HG02678 (cell line): ENCODE results near the gene CHD2.

Experiments used
- ATAC-seq: cut with Tn5 transposase; IDR thresholded peaks from one replicate; pipeline ENCODE4 v1.9.1; 2021; ENCODE audit warnings: mild to moderate bottlenecking, moderate library complexity; ENCODE audit not compliant: unreplicated experiment

CHD2 gene

DNA sequence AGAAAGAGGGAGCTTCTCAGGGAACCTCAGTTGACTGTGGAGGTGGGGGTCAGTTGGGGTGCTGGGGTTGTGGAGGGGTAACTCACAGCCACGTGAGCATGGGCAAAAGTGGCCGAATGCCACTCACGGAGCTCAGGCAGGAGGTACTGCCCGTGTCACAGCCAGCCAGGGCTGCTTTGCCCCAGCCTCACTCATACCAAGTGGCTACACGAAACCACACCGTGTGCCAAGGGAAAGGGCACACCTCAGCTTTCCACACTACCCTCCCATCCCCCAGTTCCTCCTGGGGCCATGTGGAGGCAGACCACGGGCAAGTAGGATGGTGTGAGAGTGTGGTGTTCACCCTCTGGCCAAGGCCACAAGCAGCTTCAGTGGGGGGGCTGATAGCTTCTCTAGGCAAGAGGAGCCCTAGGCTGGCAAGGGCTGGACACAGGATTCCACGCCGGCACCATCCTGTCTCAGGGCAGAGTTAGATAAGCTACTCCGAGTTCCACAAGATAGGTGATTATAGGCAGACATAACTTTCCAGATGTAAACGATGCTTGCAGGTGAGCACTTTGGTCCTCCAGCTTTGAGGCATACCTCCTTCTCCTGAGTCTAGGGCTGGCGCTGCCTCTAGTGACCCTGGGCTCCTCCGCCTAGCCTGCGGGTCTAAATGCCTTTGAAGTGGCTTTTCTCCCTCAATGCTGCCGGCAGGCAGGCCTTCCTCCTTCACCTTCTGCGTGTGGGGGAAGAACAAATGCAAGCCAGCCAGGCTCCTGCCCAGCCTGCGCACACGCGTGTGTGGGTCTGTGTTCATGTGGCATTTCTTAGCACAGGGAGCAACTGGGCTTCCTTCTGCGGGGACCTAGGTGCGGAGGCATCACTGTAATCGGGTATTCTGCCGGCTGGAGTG is 163.9 kb downstream of the CHD2 start:
- no peak for ATAC-seq

DNA sequence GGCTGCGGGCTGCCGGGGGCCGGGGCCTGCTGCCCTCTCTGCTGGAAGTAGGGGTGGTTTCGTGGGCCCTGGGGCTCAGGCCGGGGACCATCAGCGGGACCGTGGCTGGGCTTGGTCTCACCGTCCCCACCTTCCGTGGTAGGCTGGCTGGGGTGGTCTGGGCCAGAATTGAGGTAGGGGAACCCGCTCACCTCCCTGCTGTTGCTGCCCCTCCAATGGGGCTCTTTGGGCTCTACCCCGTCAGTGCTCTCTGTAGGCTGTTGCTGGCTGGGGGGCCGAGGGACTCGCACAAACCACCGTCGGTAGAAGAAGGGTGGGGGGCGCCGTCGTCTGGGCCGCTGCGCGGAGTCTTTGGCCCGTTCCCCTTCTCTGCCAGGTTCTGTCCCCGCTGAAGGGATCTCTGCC is 165.5 kb downstream of the CHD2 start:
- ATAC-seq = no peak

DNA sequence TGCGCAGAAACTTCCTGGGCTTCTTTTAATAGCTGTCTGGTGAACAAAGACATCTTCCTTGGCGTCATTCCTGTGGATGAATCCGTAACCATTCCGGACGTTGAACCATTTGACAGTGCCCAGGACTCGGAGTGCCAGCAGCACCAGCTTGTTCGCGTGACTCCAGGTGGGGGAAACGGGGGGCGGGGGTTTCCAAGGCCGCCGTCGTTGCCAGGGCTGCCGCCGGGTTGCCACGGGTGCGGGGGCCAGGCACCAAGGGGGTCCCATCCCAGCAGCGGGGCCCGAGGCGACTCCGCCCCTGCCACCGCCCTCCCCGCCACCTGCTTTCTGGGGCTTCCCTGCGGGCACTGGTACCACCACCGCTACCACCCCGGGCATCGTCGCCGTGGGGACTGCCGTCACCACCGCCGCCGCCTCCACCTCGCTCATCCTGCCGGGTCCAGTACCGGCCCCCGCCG is 166.1 kb downstream of the CHD2 start:
- no peak for ATAC-seq

DNA sequence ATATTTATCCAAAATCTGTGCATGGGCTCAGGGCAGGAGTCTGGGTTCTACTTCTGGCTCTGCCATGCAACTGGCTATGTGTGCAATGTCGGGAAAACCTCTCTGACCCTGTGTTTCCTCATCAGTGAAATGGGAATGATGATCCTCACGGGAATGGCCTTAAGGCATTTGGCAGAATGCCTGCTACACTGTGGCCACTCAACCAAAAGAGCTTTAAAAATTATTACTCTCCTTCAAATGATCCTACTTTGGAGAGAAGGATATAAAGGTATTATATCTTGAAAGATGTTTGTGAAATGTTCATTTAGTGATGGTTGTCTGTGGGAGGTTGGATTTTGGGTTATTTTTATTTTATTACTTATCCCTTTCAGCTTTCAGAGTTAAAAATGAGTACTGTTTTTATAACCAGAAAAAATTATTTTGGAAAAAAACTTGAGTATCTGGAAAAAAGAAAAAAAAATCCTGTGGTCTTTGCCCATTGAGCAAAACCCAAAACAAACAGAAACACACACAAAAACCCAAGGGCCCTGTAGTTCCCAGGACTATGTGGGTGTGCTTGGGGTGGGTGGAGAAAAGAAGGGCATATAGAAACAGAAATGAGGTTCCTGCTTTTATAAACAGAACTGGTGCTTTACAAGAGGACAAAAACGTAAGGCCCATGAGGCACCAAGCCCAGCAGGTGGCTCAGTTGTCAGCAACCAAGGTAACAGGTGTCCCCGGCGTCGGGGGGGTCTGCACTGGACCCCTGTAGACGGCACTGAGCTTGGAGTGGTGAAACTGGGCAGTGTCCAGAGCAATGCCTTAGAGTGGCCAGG is 166.9 kb downstream of the CHD2 start:
- ATAC-seq = no peak

DNA sequence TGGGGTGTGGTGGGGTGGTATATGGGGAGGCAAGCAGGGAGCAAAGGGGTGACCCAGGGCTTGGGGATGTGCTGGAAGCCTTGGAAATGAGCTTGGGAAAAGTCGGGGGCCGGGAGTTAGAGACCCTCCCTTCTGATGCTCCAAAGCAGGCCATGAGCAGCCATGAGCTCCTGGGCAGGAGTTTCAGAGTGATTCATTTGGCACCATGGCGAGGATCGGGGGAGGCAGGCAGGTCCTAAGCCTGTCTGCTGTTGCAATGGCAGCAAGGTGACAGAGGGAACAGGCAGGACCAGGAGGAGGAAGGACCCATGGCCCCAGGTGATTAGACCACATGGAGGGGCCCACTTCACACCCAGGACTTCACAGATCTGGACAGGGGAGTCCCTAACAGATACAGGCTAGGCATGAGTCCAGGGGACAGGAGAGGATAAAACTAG is 167.5 kb downstream of the CHD2 start:
- no peak for ATAC-seq

DNA sequence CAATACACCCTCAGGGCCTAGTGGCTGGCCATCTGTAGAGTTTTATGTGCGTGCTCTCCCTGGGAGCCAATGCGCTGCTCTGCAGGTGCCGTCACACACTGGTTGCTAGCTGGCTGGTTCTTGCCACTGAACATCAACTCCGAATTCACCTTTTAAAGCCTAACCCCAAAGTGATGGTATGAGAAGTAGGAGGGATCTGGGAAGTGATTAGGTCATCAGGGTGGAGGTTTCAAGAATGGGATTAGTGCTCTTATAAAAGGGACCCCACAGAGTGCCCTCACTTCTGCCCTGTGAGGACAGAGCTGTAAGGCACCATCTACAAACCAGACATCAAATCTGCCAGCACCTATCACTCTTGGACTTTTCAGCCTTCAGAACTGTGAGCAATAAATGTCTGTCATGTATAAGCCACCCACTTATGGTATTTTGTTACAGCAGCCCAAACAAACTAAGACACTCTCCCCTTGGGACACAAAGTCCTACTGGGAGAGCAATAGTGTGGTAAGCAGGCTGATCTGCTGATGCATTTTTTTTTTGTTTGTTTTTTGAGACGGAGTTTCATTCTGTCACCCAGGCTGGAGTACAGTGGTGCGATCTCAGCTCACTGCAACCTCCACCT is 168.6 kb downstream of the CHD2 start:
- ATAC-seq = no peak

DNA sequence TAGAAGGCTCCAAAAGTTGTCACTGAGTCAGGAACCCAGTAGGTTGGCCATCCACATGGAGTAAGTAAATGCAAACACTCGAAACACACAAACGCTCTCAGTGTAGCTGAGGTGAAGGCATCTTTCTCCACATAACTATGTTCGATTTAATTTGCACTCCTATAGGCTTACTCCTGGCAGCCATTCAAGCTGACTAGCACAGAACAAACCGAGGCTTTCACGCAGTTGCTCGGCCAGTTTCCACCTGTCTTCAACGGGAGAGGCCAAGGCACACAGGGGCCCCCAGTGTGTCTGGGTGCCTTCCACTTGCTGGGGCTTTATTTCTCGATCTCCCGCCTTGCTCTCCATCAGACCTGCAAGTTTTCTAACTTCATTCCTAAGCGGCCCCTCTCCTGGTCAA is 170.0 kb downstream of the CHD2 start:
- ATAC-seq = no peak

DNA sequence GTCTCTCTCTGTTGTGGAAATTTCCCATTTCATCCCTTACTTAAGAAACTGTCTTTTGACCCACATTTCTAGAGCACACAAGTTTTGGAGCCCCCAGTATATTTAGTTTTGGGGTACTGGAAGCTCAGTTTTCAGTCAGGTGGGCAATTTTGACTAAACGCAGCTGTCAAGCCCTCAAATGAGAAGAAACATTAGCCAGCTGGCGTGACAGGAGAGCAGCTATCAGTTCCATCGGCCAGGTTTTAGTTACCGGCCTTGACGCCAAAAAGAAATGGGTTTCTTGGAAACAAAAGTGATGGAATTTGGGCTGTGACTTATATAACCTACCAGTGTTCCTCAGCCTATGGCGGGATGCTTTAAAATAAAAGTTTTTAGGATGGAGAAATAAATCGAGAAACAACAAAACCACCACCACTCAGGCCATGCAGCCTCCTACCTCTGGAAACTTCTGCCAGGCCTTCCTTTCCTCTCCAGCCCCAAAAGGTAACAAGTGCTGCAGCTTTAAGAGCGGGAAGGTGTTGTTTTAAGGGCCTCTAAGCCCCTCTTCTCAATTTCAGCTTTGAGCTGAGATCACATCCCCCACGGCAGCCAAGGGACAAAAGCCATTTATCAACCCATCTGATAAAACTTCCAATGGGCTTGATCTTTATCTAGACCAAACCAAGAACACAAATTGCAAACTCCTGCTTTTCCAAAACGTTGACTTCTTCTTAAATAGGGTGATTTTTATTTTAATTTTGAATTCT is 170.6 kb downstream of the CHD2 start:
- no peak for ATAC-seq

DNA sequence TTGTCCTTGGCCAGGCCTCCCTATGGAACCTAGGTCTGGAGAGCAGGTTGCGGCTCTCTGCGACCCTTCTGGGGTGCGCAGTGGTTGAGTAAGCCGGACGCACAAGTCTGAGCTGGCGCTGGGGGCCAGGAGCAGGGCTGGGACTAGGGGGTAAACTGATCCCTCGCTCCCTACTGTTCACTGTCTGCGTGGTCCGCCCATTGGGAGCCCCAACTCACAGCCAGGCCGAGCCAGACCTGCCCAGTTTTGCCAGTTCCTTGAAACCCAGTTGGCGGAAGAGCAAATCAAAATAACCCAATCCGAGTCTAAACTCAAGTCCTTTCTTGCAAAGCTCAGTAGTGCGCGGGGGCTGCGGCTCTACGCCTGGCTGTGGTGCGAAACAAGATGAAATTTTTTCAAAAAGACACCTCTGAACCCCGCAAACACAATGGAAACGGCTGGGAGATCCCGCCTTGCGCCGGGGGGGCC is 171.4 kb downstream of the CHD2 start:
- ATAC-seq = no peak

DNA sequence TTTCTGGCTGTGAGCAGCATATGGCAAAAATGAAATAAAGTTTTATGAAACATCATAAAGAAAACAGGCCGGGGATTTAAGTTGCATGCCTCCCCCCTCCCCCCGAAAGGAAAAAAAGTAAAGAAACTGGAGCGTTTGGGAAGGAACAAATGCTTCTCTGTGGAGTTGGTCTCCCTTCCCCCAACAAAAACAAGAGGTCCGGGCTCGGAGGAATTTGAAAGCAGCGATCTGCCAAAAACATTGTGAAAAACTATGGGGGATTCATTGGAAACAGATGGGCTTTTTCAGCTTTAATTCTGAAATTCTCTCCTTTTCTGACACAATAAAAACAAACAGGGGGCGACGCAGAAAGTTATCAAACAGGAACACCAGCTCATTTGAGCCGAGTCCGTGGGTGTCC is 171.9 kb downstream of the CHD2 start:
- no peak for ATAC-seq

DNA sequence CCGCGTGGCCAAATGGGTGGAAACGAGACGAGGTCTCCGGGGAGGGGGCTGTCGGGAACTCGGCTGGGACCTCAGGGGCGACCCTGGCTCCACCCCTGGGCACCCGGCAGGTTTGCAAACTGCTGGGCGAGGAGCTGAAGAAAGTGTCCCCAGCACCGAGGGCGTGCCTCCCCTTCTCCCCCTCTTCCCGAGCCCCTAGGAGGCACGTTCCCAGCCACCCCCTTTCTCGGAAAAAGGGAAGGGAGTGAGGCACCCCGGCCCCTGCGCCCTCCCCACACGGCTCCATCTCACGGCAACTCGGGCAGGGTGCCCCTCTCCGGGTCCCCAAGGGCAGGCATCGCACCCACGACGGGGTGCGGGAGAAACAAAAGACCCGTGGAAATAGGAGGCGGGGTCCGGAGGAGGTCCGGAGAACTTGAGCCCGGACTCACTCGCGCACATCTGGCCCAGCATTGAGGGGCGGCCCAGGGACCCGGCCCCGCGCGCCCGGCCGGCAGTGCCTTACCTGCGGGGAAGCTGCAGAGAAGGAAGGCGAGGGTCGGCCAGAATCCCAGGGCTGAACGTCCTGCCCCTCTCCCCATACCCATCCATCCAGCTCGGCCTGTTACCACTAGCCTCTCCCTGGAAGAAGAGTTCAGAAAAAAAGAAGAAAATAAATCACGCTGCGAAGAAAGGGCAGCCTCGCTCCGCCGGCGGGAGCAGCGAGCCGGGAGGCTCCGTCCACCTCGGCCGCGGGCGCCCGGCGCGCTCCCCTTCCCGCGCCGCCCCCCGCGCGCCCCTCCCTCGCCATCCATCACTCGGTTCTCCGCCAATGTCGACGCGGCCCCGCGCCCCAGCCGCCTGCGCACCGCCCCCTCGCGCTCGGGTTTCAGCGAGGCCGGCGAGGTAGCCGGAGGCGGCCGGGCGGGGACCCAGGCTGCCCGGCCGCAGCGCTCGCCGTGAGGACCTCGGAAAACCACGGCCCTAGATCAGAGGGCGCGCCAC is 172.6 kb downstream of the CHD2 start:
- no peak for ATAC-seq

DNA sequence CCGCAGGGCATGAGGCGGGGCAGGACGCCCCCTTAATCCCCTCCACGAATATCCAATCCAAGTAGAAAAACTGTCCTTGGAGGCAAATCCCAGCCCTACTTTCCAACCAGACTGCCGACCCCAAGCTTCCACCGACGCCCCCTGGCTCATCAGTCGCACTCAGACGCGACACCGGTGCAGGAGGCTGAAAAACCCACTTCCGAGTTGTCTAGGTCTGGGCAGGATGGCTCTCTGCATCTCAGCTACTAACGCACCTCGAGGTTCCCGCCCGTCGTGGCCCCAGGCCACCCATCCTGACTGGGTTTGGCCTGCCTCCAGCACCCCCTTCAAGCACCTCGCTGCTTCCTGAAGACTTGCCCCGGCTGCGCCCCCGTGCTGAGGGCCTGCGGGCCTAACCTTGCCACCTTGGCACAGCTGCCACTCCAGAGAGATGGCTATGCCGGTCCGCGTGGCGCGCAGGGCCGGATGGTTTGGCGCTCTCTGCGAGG is 173.4 kb downstream of the CHD2 start:
- ATAC-seq = no peak

DNA sequence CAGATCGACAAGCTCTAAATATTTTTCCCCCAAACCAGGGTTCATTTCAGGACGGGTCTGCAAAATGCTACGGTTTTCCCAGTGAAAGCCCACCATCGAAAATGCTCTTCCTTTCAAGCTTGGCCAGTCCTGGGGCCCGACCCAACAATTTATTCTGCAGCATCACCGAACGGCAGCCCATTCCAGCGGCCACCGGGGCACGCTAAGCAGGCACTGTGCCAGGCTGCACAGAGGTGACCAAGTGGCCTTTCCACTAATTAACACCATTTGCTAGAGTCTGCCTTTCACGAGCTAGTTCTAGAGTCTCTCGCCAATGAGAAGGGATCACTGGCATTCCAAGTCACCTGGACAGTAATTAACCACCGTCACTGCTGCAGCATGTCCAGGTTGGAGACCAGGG is 174.5 kb downstream of the CHD2 start:
- ATAC-seq = no peak

DNA sequence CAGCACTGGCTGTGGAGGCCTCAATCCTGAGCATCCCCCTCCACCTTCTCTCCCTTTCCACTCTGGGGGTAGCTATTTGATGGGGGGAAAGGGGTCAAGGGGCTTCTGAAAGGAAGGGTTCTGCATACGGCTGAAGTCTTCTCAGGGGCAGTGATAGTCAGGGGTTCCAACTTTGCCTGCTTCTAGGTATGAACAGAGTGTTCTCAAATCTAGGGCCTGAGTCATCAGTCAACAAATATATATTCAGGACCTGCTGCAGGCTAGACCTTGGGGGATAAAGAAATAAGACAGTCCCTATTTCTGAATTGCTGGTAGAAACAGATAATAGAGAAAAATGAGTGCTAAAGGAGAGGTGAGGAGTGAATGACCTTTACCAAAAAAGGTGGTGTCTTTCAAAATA is 176.1 kb downstream of the CHD2 start:
- no peak for ATAC-seq

DNA sequence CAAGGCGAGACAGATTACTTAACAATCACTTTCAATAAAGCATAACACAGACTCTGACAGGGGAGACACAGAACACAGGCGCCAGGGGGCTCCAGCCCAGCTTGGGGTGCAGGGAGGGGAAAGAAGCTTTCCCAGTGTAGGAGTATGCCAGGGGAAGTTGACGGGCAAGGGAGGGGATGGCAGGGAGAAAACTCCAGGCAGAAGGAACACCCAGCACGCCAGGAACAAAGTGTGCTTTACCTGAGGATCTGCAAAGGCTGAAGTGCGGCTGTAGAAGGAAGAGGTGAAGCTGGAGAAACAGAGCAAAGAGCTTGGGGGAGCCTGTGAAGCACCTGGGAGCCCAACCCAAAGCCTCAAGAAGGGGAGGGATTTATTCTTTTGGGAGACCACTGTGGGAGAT is 176.8 kb downstream of the CHD2 start:
- no peak for ATAC-seq
